Hepatocyte (in vitro differentiated cells): ENCODE data around the gene OR2T27. TPM values are rescaled to one million over a fixed set of nuclear protein-coding genes. Genes with fewer than 3 reads are reported as not detected.

Experiments used
- DNase-seq: peaks from one replicate; pipeline ENCODE4 v3.0.0-alpha.2; 2016; ENCODE audit warnings: low spot score
- H2AFZ ChIP-seq: fragments of 200-600 bp; sonication (generic); 2 replicates; pipeline ENCODE4 v1.6.0; 2016; ENCODE audit warnings: antibody characterized with exemption, mild to moderate bottlenecking
- H3K27ac ChIP-seq: fragments of 200-600 bp; sonication (generic); 2 replicates; pipeline ENCODE4 v1.5.1; 2016; ENCODE audit warnings: mild to moderate bottlenecking
- H3K27me3 ChIP-seq: fragments of 200-600 bp; sonication (generic); 2 replicates; pipeline ENCODE4 v1.6.1; 2016
- H3K36me3 ChIP-seq: fragments of 200-600 bp; sonication (generic); replicated peaks from 2 replicates; pipeline ENCODE4 v1.5.1; 2016; ENCODE audit warnings: low read depth; ENCODE audit not compliant: insufficient read depth
- H3K4me1 ChIP-seq: fragments of 200-600 bp; sonication (generic); 2 replicates; pipeline ENCODE4 v1.5.1; 2016; ENCODE audit warnings: mild to moderate bottlenecking, moderate library complexity; ENCODE audit not compliant: insufficient read depth
- H3K4me2 ChIP-seq: fragments of 200-600 bp; sonication (generic); 2 replicates; pipeline ENCODE4 v1.6.0; 2016
- H3K4me3 ChIP-seq: fragments of 200-600 bp; sonication (generic); 2 replicates; pipeline ENCODE4 v1.5.1; 2016; ENCODE audit warnings: mild to moderate bottlenecking
- H3K79me2 ChIP-seq: fragments of 200-600 bp; sonication (generic); 2 replicates; pipeline ENCODE4 v1.6.0; 2017; ENCODE audit warnings: mild to moderate bottlenecking
- H3K9me2 ChIP-seq: fragments of 200-600 bp; sonication (generic); replicated peaks from 2 replicates; pipeline ENCODE4 v1.6.0; 2017; ENCODE audit warnings: mild to moderate bottlenecking; ENCODE audit not compliant: insufficient read depth
- H3K9me3 ChIP-seq: fragments of 200-600 bp; sonication (generic); 2 replicates; pipeline ENCODE4 v1.5.1; 2016; ENCODE audit warnings: low read depth, mild to moderate bottlenecking
- H4K20me1 ChIP-seq: fragments of 200-600 bp; sonication (generic); 2 replicates; pipeline ENCODE4 v1.6.0; 2016; ENCODE audit warnings: mild to moderate bottlenecking; ENCODE audit not compliant: insufficient read depth, poor library complexity, severe bottlenecking
- CTCF ChIP-seq: fragments of 200-600 bp; sonication (generic); IDR thresholded peaks from 2 replicates; pipeline ENCODE4 v1.5.1; 2016; ENCODE audit warnings: antibody characterized with exemption, mild to moderate bottlenecking; ENCODE audit not compliant: poor library complexity
- EZH2 ChIP-seq: fragments of 200-600 bp; sonication (generic); IDR thresholded peaks from 2 replicates; pipeline ENCODE4 v1.6.1; 2016; ENCODE audit warnings: antibody characterized with exemption, mild to moderate bottlenecking, borderline replicate concordance
- EZH2phosphoT487 ChIP-seq: fragments of 200-600 bp; sonication (generic); IDR thresholded peaks from one replicate; pipeline ENCODE4 v1.6.1; 2018; ENCODE audit warnings: antibody characterized with exemption, mild to moderate bottlenecking, low read depth, moderate library complexity; ENCODE audit not compliant: unreplicated experiment, severe bottlenecking
- WGBS: methylation state at CpG from one replicate; pipeline ENCODE4 v1.1.6; 2016; ENCODE audit warnings: low lambda C conversion rate; ENCODE audit errors: missing lambda C conversion rate; 5-methylcytosine and 5-hydroxymethylcytosine counted together
- polyA plus RNA-seq: library from polyadenylated mRNA; unstranded; fragments of >200 nt; fragmentation: Nextera tagmentation; extraction: Ambion mirVana; gene quantifications from 2 replicates; pipeline ENCODE4 v1.2.1, GENCODE V29; 2016
- total RNA-seq: library from RNA; depleted of rRNA; stranded (reverse); fragments of >200 nt; gene quantifications from 2 replicates; pipeline ENCODE4 v1.2.3, GENCODE V29; 2014

OR2T27 gene
- total and polyA plus RNA-seq, 2 experiments from 2014 or later = not detected

- no peak for DNase-seq
- Histone ChIP-seq H3K36me3 (no peaks in the 10 kb centered on the region), H3K4me1 (no peaks in the 10 kb centered on the region), H2AFZ (no peak overlapping the region), H3K9me2 (no peaks in the 10 kb centered on the region), H3K4me3 (no peak overlapping the region), H3K27me3 (no peaks in the 10 kb centered on the region), H3K27ac (no peak overlapping the region), H3K9me3 (no peaks in the 10 kb centered on the region), H4K20me1 (no peaks in the 10 kb centered on the region), H3K4me2 (no peak overlapping the region), H3K79me2 (no peaks in the 10 kb centered on the region)
- TF ChIP-seq EZH2 = no peak
- no peak for TF ChIP-seq CTCF
- TF ChIP-seq EZH2phosphoT487 = no peak
- WGBS = 38% methylated on average over 1 of the region's 1 CpG
These were observed 43.8 kb upstream of the OR2T27 start for GRCh38 chr1:248699099-248699498.

- Histone ChIP-seq H4K20me1 (no peaks in the 10 kb centered on the region), H3K9me2 (no peaks in the 10 kb centered on the region), H3K27me3 (no peaks in the 10 kb centered on the region), H3K79me2 (no peaks in the 10 kb centered on the region), H3K4me1 (no peaks in the 10 kb centered on the region), H3K9me3 (no peaks in the 10 kb centered on the region), H3K4me2 (no peak overlapping the region), H3K36me3 (no peaks in the 10 kb centered on the region), H3K4me3 (no peak overlapping the region), H3K27ac (no peak overlapping the region), H2AFZ (no peak overlapping the region)
- DNase-seq = no peak
- TF ChIP-seq CTCF = no peak
- no peak for TF ChIP-seq EZH2phosphoT487
- TF ChIP-seq EZH2 = no peak
- WGBS = 74% methylated on average over 6 of the region's 6 CpGs
These were observed 42.6 kb upstream of the OR2T27 start for GRCh38 chr1:248697907-248698306.

GRCh38 chr1:248696774-248697173 is 41.4 kb upstream of the OR2T27 start:
- 62% methylated on average over 3 of the region's 3 CpGs for WGBS

More at GRCh38 chr1:248696774-248697173, 41.4 kb upstream of the OR2T27 start:
- H3K9me3 ChIP-seq = no peaks in the 10 kb centered on the region
- no peaks in the 10 kb centered on the region for H4K20me1 ChIP-seq
- H3K27ac ChIP-seq = no peak overlapping the region
- H3K4me2 ChIP-seq = no peak overlapping the region
- no peaks in the 10 kb centered on the region for H3K27me3 ChIP-seq
- H2AFZ ChIP-seq = no peak overlapping the region
- TF ChIP-seq CTCF = no peak
- no peak for TF ChIP-seq EZH2phosphoT487
- H3K4me3 ChIP-seq = no peak overlapping the region
- no peaks in the 10 kb centered on the region for H3K9me2 ChIP-seq
- H3K79me2 ChIP-seq = no peaks in the 10 kb centered on the region
- no peak for DNase-seq
- H3K36me3 ChIP-seq = no peaks in the 10 kb centered on the region
- H3K4me1 ChIP-seq = no peaks in the 10 kb centered on the region
